IMR-90 (cell line): ENCODE measurements around the gene SLC46A1.

Experiments used
- BHLHE40 ChIP-seq: fragments of 150-350 bp; IDR thresholded peaks from 2 replicates; pipeline ENCODE4 v1.6.1; 2016; ENCODE audit warnings: mild to moderate bottlenecking, low read depth, low read length
- CEBPB ChIP-seq: IDR thresholded peaks from 2 replicates; pipeline ENCODE4 v1.6.1; 2012; ENCODE audit warnings: low read depth, low read length, improper control_type of control experiment
- CHD1 ChIP-seq: IDR thresholded peaks from 2 replicates; pipeline ENCODE4 v1.6.1; 2012; ENCODE audit warnings: low read depth, low read length, improper control_type of control experiment
- MAFK ChIP-seq: IDR thresholded peaks from 2 replicates; pipeline ENCODE4 v1.6.1; 2012; ENCODE audit warnings: low read depth, low read length, improper control_type of control experiment
- MAZ ChIP-seq: IDR thresholded peaks from 2 replicates; pipeline ENCODE4 v1.6.1; 2012; ENCODE audit warnings: low read depth, mild to moderate bottlenecking, low read length, improper control_type of control experiment, moderate library complexity, borderline replicate concordance
- MXI1 ChIP-seq: IDR thresholded peaks from 2 replicates; pipeline ENCODE4 v1.6.1; 2012; ENCODE audit warnings: low read depth, mild to moderate bottlenecking, low read length, moderate library complexity, borderline replicate concordance
- NFE2L2 ChIP-seq: fragments of 150-350 bp; IDR thresholded peaks from 2 replicates; pipeline ENCODE4 v1.6.1; 2016; ENCODE audit warnings: low read depth, mild to moderate bottlenecking, low read length
- POLR2A ChIP-seq: IDR thresholded peaks from 2 replicates; pipeline ENCODE4 v1.6.1; 2012; ENCODE audit warnings: mild to moderate bottlenecking, low read depth, low read length
- RAD21 ChIP-seq: IDR thresholded peaks from 2 replicates; pipeline ENCODE4 v1.6.1; 2012; ENCODE audit warnings: low read length, improper control_type of control experiment
- RCOR1 ChIP-seq: IDR thresholded peaks from 2 replicates; pipeline ENCODE4 v1.6.1; 2012; ENCODE audit warnings: mild to moderate bottlenecking, low read length, improper control_type of control experiment; ENCODE audit not compliant: insufficient replicate concordance
- SMC3 ChIP-seq: fragments of 150-350 bp; IDR thresholded peaks from 2 replicates; pipeline ENCODE4 v1.6.1; 2016; ENCODE audit warnings: low read depth, mild to moderate bottlenecking, antibody characterized with exemption, low read length, moderate library complexity
- TF ChIP-seq, protein P1 (sequence below): conservative IDR thresholded peaks from 2 replicates; pipeline ENCODE4 v1.5.1; 2012; ENCODE audit warnings: mild to moderate bottlenecking, low read depth, low read length, improper control_type of control experiment
- TF ChIP-seq, protein P2 (sequence below): fragments of 150-350 bp; IDR thresholded peaks from 2 replicates; pipeline ENCODE4 v1.6.1; 2017; ENCODE audit warnings: mild to moderate bottlenecking, antibody characterized with exemption, low read length, low read depth
- TF ChIP-seq, protein P3 (sequence below): fragments of 150-350 bp; IDR thresholded peaks from 2 replicates; pipeline ENCODE4 v1.6.1; 2016; ENCODE audit warnings: low read depth, mild to moderate bottlenecking, low read length, moderate library complexity, borderline replicate concordance

GRCh38 chr17:28407130-28407973, 1.3 kb upstream of the SLC46A1 start:
- TF ChIP-seq, protein P1, sequence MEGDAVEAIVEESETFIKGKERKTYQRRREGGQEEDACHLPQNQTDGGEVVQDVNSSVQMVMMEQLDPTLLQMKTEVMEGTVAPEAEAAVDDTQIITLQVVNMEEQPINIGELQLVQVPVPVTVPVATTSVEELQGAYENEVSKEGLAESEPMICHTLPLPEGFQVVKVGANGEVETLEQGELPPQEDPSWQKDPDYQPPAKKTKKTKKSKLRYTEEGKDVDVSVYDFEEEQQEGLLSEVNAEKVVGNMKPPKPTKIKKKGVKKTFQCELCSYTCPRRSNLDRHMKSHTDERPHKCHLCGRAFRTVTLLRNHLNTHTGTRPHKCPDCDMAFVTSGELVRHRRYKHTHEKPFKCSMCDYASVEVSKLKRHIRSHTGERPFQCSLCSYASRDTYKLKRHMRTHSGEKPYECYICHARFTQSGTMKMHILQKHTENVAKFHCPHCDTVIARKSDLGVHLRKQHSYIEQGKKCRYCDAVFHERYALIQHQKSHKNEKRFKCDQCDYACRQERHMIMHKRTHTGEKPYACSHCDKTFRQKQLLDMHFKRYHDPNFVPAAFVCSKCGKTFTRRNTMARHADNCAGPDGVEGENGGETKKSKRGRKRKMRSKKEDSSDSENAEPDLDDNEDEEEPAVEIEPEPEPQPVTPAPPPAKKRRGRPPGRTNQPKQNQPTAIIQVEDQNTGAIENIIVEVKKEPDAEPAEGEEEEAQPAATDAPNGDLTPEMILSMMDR = no peak
- no peak for TF ChIP-seq POLR2A
- no peak for TF ChIP-seq NFE2L2
- TF ChIP-seq, protein P2, sequence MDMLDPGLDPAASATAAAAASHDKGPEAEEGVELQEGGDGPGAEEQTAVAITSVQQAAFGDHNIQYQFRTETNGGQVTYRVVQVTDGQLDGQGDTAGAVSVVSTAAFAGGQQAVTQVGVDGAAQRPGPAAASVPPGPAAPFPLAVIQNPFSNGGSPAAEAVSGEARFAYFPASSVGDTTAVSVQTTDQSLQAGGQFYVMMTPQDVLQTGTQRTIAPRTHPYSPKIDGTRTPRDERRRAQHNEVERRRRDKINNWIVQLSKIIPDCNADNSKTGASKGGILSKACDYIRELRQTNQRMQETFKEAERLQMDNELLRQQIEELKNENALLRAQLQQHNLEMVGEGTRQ = no peak
- TF ChIP-seq, protein P3, sequence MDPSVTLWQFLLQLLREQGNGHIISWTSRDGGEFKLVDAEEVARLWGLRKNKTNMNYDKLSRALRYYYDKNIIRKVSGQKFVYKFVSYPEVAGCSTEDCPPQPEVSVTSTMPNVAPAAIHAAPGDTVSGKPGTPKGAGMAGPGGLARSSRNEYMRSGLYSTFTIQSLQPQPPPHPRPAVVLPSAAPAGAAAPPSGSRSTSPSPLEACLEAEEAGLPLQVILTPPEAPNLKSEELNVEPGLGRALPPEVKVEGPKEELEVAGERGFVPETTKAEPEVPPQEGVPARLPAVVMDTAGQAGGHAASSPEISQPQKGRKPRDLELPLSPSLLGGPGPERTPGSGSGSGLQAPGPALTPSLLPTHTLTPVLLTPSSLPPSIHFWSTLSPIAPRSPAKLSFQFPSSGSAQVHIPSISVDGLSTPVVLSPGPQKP = no peak
- no peak for TF ChIP-seq CEBPB
- no peak for TF ChIP-seq RAD21
- no peak for TF ChIP-seq RCOR1
- TF ChIP-seq MAZ = no peak
- no peak for TF ChIP-seq CHD1
- TF ChIP-seq MXI1 = no peak
- TF ChIP-seq BHLHE40 = no peak
- TF ChIP-seq MAFK = no peak
- no peak for TF ChIP-seq SMC3
